Ecto neural progenitor cell (in vitro differentiated cells): ENCODE results near the gene SYT2.
A peak's percentile ranks its signal among the peaks of the same experiment; 100 is the strongest.
"Not testable (repeated sequence)": the region's sequence is repeated elsewhere in the genome, so short reads cannot be mapped to it uniquely, and the experiment has no call there.

Experiments used
- DNase-seq: peaks from one replicate; pipeline ENCODE4 v3.0.0-alpha.2; 2018; ENCODE audit warnings: low spot score

The SYT2 gene

DNA sequence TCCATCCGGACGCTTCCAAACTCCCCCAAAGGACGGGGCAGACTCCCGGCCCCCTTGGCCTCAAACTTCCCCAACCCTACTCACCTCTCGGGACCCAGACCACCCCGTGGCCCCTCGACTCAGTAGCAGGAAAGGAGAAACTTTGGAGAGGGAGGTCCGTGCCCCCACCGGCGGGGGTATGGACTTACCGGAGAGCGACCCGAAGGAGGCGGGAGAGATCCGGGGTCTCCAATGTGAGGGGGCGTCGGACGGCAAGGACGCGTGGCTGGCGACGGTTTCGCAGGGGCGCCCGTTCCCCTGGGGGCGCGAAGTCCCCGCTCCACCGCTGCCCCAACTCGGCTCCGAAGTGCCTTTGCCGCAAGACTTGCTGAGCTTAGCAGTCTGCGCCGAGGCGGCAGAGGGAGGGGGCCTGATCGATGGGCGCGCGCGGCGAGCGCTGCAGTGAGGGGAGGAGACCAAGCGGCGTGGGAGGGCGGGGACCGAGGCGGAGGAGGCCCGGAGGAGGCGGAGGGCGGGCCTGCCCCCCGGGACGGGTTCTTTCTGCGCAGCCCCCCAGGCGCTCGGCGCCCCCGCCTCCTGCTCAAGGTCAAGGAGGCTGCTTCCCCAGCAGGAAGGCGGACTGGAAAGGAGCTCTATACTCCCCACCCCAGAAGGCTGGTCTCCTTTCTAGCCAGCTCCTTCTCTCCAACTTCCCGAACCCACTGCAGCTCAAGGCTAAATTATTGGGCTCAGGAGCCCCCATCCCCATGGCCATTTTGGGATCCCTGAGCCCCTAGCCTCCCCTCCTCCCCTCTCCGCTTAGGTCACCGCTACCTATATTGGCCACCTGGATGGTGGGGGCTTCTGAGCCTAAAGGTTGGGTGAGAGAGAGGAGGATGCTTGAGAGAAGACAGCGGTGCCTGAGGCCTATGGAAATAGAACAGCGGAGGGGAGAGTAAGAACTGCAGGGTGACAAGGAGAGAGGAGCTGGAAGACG is at the start of gene SYT2:
Gene SYT2 (minus strand): TSS at position 385 of the 976 bp plus-strand sequence. CDS start 104,682 bp downstream, outside the sequence.
- peak; percentile 81 for DNase-seq

DNA sequence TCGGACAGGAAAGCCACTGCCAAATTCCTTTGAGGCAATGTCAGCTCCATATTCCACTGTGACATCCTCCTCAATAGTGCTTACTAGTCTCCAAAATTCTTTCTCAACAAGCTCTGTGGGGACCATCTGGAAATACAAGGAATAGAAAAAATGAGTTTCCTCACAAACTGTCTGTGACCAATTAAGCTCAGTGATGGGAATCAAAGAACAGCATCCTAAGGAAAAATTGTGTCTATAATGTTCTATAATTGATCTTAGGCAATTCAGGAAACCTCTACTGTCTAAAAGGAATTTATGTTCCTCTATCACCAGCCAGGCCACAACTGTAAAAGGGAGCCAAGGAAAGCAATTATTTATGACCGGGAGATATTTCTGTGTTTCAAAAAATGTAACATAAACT is 46.1 kb upstream of the SYT2 start:
- DNase-seq, result no peak

DNA sequence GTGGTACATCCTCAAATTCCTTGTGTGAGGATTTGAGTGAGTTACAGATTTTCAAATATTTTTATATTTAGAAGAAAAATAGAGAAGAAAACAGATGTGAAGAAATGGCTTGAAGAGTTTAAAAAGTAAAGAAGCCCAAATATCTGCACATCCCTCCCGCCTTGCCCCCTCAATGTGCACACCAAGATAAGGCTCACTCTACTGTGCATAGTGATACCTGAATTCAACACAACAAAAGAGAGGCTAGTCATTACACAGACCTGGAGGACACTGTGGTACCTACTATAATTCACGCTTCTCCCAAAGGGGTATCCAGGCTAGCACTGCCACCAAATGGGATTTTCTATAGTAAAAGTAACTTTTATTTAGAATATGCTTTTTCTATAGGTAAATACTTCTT is 44.0 kb upstream of the SYT2 start:
- DNase-seq, result no peak

DNA sequence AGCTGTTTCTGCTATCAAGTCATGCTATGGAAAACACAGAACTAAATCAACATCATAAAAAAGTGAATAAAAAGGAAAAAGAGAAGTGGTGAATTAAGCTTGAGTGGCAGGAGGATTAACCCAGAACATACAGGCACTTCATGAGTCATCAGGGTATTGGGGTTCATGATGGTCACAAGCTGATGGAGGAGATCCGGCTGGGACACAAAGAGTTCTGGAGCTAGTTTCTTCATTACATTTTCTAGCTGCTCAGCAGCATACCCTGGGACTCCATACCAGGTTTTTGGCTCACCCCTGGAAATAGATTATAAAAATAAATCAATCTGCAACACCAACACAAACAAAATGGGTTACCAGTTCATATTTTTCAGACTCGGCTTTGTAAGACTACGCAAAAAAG is 42.5 kb upstream of the SYT2 start:
- DNase-seq, result no peak

DNA sequence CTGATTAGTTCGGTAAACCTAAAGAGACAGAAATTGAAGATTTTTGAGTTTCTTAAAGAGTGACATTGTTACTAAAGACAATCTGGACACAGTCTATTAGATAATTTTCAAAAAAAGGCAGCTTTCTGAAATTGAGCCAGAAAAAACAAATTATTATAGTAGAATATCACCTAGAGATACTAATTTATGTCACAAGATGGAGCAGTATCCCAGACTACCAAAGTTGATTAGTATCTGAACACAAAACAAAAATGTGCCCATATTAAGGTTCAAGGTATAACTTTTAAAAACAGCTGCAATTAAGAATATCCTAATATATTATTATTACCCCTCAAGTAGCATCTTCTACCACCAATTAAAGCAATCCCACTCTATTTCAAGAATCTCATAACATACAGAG is 40.5 kb upstream of the SYT2 start:
- no peak for DNase-seq

DNA sequence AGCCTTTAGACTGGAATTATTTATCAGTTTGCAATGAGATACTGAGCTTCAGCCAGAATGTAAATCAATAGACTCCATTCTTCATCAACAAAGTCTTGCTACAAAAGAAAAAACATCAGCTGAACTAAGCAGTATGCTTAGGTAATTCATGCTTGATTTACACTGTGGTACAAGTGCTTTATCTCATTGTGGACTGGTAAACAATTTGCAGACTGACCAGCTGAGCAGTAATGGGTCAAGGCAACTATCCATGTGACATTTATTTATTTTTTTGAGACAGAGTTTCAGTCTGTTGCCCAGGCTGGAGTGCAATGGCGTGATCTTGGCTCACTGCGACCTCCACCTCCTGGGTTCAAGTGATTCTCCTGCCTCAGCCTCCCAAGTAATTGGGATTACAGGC is 39.8 kb upstream of the SYT2 start:
- DNase-seq, result no peak

DNA sequence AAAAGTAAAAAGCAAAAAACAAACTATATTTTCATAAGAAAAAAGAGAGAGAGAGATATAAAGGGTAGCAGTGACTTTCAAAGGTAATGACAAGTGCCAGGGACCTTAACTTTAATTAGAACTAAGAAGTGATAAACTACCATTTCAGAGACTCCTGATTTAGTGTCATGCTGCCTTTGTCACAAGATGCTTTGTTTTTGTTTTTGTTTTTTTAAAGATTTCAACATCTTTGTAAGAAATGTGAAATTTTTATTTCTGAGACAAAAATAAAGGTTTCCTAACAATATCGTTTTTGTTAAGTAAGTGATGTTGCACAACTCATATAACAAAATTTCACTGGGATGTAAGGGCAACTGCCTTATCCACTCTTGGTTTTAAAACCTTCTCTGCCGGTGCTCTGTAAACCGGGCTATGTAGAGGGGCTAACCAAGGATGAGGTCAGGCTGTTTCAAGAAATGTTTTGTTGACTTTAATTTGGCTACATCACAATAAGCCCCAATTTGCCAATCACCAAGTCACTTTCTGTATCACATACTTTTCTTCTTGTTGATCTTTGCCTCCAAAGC is 35.2 kb upstream of the SYT2 start:
- DNase-seq, result no peak

DNA sequence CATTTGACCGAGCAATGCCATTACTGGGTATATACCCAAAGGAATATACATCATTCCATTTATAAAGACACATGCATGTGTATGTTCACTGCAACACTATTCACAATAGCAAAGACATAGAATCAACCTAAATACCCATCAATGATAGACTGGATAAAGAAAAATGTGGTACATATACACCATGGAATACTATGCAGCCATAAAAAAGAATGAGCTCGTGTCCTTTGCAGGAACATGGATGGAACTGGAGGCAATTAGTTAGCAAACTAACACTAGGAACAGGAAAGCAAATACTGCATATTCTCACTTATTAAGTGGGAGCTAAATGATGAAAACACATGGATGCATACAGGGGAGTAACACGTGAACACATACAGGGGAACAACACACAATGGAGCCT is 34.5 kb upstream of the SYT2 start:
- DNase-seq, result not testable (repeated sequence)

DNA sequence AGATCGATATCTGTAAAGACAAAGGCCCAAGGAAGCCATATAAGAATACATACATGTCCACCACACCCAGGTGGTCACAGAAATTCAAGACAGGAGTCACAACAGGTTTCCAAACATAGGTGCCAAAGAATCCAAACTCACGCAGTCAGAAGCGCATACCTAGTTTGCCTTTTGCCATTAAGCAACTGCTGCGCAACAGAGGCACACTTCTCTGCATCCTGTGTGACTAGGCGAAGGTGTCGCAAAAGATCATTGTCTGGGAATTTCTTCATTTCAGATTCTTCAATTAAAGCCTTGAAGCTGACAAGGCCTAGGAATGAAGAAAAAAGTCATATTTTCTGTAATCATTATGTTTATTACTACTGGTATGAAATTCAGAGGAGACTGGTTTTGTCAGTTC is 32.2 kb upstream of the SYT2 start:
- no peak for DNase-seq

DNA sequence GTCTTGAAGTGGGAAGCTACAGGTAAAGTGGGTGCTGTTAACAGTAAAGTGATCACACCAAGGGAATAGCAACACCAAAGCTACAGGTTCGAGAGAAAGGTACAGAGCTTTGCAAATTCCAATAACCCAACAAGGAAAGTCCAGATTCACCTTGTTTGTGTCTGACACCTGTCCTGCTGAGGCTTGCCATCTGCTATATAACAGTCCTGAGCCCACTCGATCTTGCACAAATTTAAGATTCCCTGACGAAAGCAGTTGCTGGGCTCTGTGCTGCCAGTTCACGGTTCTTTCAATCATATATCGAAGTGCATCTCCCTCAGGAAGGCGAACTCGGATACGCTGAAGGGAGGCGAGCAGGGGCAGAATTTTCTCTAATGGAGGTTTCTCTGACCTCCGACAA is 23.0 kb upstream of the SYT2 start:
- no peak for DNase-seq

DNA sequence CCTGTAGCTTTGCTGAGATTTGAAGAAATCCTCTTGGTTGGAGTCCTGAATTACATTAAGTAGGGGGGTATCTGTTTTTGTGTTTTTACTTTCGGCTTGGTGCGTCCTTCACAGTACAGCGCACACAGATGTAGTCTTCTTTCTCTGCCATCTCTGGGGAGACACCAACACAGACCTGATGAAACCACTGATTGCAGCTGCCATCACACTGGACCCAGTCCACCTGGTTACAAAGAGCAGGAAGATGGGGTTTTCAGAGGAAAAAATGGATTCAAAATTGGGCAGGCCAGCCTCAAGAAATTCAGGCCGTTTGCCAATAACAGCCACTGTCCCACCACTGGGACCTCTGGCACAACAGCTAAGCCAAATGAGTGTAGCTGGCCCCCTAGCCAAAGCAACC is 18.7 kb upstream of the SYT2 start:
- DNase-seq, result no peak

DNA sequence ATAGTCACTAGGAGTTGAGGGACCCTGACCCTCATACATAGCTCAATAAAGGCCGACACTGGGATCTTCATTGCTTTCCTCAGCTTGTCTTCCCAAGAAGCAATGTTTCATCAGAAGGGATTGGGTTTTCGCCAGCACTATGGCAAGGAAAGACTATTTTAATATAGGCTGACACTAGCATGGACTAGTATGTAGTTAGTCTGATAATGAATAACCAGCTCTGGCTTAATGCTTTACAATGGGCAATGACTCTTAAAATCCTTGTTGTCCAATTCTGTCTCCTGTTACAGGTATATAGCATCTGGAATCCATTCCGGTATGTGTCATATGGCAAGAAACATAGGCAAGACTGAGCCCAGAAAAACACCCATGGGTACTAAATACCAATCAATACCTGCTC is 15.3 kb upstream of the SYT2 start:
- no peak for DNase-seq

DNA sequence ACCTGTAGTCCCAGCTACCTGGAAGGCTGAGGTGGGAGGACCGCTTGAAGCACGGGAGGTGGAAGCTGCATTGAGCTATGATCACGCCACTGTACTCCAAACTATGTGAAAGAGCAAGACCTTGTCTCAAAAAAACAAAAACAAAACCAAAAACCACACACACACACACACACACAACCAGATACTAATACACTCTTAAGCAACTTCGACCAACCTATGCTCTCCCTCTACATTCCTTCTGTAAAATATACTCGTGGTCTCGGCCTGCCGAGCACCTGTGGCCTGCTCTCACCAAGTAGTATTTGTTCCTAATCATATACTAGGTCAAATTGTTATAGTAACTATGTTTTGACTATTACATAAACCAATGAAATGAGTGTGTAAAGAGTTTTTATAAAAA is 13.5 kb upstream of the SYT2 start:
- DNase-seq, result no peak

DNA sequence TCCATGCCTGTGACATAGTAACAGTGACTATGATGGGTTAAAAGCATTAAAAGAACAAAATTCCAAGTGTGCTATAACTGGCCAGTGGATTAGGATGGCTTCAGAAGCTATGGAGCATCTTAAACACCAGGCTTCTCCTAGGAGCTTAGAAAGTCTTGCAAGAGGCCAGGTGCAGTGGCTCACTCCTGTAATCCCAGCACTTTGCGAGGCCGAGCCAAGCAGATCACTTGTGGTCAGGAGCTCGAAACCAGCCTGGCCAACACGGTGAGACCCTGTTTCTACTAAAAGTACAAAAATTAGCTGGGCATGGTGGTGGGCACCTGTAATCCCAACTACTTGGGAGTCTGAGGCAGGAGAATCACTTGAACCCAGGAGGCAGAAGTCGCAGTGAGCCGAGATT is 12.8 kb upstream of the SYT2 start:
- DNase-seq, result not testable (repeated sequence)

DNA sequence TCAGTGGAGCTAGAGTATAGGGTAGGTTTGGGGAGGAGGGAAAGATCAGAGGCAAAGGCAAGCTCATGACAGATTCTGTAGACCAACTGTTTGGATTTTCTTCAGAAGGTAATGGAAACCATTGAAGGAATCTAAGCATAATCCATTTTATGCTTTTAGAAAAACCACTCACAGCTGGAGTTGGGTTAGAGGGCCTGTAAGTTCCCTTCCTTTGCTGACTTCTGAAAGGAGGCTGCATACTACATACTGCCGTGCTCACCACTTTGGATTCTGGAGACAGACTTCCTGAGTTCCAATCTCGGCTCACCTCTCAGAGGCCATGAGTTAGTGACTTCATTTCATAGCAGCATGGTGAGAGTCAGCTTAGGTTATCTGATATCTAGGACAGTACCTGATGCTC is 6.4 kb upstream of the SYT2 start:
- no peak for DNase-seq

DNA sequence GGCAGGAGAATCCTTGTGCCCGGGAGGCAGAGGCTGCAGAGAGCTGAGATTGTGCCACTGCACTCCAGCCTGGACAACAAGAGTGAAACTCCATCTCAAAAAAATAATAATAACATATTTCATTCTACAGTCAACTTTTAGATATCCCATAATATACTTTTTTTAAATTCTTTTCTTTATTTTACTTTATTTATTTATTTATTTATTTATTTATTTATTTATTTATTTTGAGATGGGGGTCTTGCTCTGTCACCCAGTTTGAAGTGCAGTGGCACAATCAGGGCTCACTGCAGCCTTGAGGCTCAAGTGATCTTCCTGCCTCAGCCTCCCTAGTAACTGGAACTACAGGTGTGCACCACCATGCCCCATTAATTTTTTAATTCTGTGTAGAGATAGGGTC is 3.9 kb upstream of the SYT2 start:
- not testable (repeated sequence) for DNase-seq

DNA sequence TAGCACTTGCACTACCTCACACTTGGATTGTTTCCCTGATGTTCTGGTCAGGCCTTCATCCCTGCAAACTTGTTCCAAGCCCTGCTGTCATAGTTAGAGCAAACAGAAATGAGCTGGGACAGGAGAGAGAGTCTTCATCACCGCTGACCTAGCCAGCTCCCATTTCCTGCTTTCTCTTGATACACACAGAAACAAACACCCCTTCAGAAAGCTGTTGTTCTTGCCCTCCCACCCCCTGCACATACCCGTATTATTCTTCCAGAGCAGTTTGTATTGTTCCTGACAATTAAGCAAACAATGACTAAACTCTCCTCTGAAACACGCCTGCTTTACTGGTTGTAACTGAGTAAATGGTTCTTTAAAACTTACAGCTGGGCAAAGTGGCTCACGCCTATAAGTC is 2.9 kb upstream of the SYT2 start:
- DNase-seq, result peak; percentile 19

DNA sequence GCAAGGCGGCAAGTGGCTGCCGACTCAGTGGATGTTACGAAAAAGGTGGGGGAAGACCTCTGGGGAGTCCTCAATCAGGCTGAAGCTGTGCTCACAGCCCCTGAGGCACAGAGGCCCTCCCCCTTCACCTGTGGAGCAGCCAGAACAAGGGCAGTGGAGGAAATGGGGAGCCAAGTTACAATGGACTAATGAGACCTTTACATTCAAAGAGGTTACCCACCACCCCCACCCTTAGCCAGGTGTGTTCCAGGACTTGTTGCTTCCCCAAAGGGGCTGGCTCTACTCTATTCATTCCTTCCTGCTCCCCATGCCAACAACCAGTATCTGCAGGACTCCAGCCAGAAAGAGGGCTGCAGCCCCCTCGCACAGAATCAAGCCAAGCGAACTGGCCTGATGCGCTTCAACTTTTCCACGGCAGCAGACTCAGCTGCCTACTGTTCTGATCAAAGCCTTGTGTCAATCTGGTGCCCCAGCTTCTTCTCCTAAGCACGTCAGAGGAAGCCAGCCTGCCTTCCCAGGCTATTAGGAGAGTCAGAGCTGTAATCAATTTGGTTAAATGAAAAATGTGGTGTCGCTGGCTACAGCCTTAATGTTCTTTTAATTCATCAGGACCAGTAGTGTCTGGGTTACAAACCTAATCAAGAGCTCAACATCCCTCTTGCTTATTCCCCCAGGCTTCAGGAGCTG is 1.8 kb upstream of the SYT2 start:
- peak; percentile 36 for DNase-seq

DNA sequence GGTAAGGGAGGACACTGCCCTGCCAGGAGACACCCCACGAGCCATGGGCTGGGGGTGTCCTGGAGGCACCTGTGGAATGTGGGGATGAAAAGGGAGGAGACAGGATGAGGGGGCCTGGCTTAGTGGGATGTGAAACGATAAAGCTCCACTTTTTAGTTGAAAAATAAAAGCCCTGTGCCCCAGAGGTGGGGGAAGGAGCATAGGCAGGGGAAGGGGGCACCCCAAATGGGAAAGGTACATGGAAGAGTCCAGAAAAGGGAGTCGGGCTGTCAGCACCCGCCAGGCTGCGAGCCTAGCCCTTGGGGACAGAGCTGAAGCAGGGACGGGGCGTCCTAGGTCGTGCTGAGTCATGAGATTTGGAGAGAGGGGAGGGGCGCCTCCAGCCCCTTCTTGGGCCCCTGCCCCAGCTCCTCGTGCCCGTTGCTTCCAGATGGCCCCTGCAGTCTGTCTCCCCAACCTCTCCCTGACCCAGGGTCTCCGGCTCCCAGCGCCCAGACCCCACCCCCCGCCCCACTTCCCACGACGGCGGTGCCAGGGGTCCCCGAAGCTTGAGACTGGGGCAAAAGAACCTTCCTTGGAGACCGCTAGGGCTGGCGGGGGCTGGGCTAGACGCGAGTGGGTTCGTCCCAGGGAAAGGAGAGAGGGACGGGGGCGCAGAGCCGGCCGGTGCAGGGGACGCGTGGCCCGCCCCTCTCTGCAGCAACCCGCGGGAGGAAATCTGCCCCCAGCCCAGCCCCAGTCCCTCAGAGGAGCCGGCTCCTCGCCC is 795 bp downstream of the SYT2 start:
- DNase-seq, result peak; percentile 59

DNA sequence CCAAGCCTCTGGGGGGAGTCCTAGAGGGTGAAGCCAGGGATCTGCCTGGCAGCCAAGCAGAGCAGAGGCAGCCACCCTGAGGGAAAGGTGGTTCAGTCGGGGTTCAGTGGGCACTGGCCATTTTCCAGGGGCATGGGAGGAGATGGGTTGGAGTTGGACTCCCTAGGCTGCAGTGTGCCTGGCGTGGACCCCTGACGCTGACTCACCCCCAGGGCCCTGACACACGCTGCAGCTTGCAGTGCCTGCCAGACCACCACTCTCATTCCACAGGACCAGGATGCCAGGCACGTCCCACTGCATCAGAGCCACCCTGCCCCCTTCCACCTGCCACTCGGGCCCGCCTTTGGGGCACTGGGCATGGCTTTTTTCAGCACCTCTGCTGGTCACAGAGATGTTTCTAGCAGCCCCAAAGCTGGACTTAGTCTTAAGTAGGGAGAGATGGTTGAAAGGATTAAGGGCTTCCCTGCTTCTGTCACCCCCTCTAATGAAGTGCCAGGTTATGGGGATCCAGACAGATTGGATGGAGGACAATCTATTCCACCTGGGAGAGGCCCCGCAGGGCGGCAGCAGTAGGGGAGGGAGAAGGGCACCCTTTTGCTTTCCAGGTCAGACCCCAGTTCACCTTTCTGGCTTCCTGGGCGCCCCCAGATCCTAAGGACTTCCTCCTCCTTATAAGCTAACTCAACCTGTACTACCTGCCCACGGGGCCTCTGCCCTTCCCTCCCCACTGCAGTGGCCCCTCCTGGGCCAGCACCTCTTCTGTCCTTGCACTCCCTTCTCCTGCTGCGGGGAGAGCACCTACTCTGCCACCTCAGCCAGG is 1.6 kb downstream of the SYT2 start:
- no peak for DNase-seq

DNA sequence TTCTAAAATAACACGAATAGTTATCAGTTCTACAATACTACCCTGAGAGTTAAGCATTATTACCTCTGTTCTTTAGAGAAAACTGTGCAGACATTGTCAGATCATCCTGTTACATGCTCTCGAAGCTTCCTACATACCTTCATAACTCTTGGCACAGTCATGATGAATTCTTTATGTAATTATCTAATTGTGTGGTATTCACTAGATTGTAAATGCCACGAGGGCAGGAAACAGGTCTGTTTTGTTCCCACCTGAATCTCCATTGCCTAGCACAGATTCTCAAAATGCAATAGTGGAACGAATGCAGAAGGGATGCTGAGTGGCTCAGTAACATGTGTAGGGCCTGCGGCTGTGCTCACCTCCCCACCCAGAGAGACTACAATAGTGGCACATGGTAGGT is 3.4 kb downstream of the SYT2 start:
- DNase-seq, result no peak
